ENCODE data around the gene SKA3. TPM values are rescaled to one million over a fixed set of nuclear protein-coding genes. Genes with fewer than 3 reads are reported as not detected.

SKA3 gene
- polyA plus RNA-seq, 3 donors, result 12.0 to 12.9 (median 12.6) TPM

DNA sequence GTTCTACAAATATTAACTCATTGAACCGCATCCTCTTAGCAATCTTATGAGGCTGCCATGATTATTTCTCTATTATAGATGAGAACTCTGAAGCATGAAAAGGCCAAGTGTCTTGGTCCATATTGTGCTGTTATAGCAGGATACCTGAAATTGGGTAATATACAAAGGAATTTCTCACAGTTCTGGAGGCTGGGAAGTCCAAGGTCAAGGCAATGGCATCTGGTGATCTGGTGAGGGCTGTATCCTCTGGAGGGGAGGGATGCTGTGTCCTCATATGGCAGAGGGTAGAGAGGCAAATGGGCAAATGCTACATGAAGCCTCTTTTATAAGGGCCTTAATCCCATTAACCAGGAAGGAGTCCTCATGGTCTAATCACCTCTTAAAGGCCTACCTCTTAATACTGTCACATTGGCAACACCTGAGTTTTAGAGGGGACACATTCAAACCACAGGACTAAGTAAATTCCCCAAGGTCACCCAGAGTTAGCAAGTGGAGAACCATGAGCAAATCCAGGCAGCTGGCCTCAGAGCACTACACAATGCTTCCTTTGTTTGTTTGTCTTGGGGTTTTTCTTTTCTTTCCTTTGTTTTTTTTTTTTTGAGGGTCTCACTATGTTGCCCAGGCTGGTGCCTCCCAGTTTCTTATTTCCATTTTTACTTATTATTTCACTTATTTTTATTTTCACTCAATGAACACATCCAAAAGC, 59.1 kb downstream of the SKA3 start:
- no peak for DNase-seq

GRCh38 chr13:21116141-21116540, 60.2 kb downstream of the SKA3 start:
- DNase-seq, result no peak

DNA sequence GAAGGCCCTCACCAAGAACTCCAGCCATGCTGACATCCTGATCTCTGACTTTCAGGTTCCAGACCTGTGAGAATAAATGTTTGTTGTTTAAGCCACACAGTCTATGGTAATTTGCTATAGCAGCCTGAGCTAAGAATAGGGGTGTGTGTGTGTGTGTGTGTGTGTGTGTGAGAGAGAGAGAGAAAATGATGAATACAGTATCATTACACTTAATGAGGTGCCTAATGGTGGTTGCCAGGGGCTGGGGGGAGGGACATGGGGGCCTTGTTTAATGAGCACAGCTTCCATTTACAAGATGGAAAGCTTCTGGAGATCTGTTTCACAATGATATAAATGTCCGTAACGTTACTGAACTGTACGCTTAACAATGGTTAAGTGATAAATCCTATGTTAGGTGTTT, 61.1 kb downstream of the SKA3 start:
- DNase-seq, result no peak

DNA sequence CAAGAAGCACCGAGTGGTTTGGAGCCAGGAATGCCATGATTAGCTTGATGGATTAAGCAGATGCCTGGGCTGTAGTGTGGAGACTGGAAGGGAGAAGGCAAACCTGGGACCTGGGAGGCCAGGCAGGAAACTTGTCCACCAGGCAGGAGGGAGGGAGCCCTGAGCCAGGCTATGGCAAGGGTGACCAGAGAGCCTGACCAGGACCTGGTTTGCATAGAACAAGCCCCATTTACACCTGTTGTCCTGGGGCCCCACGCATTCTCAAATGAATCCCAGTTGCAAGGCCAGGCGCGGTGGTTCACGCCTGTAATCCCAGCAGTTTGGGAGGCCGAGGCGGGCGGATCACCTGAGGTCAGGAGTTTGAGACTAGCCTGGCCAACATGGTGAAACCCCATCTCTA, 64.8 kb downstream of the SKA3 start:
- DNase-seq, result no peak

- no peak for DNase-seq
Observed at GRCh38 chr13:21109168-21109567, 67.2 kb downstream of the SKA3 start.

GRCh38 chr13:21106089-21106488, 70.3 kb downstream of the SKA3 start:
- DNase-seq, result no peak

- no peak for DNase-seq
Observed at GRCh38 chr13:21104199-21105019, 71.9 kb downstream of the SKA3 start.

Other genes starting within 250 kb of the SKA3 start
- gene LATS2, start 115.0 kb downstream of the SKA3 start, polyA plus RNA-seq (ENCODE audit: insufficient read length in 3 of 3), result 10 to 100 TPM; 21.7 to 24.9 (median 22.9) TPM
- gene SAP18, start 36.4 kb downstream of the SKA3 start, polyA plus RNA-seq (ENCODE audit: insufficient read length in 3 of 3), result 100 to 1,000 TPM; 210 to 267 (median 246) TPM
- gene MRPL57, start 106 bp upstream of the SKA3 start, polyA plus RNA-seq (ENCODE audit: insufficient read length in 3 of 3), result 10 to 100 TPM; 25.2 to 27.2 (median 26.2) TPM

All from renal pelvis (tissue), 4 donors.